ENCODE results near the gene ADAMTS13. TPM values are rescaled to one million over a fixed set of nuclear protein-coding genes. Genes with fewer than 3 reads are reported as not detected.

The ADAMTS13 gene
- total RNA-seq, 4 donors from 2014 or later, result 1.8 to 4.9 (median 3.8) TPM; not detected in 1

GRCh38 chr9:133464638-133465037 lies 42.5 kb downstream of the ADAMTS13 start:
- Histone ChIP-seq H3K27ac (no peak overlapping the region), H3K4me1 (no peaks in the 10 kb centered on the region), H3K4me3 (no peak overlapping the region), H3K36me3 (no peaks in the 10 kb centered on the region), H3K9me3 (no peaks in the 10 kb centered on the region), H3K27me3 (no peaks in the 10 kb centered on the region)
- no peak for DNase-seq
- TF ChIP-seq POLR2A (IDR thresholded peaks at IDR 0.05) (no peak), CTCF (IDR thresholded peaks at IDR 0.05) (no peak)
- intact Hi-C loops (cut with DNase I; ENCODE audit: low total_unique reads), result no loop called here

GRCh38 chr9:133465984-133466383 lies 43.8 kb downstream of the ADAMTS13 start:
- DNase-seq, result no peak
- Histone ChIP-seq H3K9me3 (no peaks in the 10 kb centered on the region), H3K36me3 (no peaks in the 10 kb centered on the region), H3K4me1 (no peaks in the 10 kb centered on the region), H3K27me3 (no peaks in the 10 kb centered on the region), H3K4me3 (no peak overlapping the region), H3K27ac (no peak overlapping the region)
- intact Hi-C loops (cut with DNase I; ENCODE audit: low total_unique reads), result no loop called here
- no peak for TF ChIP-seq POLR2A (IDR thresholded peaks at IDR 0.05)
- no peak for TF ChIP-seq CTCF (IDR thresholded peaks at IDR 0.05)

- Histone ChIP-seq H3K9me3 (no peaks in the 10 kb centered on the region), H3K27ac (no peak overlapping the region), H3K4me3 (no peak overlapping the region), H3K36me3 (no peaks in the 10 kb centered on the region), H3K4me1 (no peaks in the 10 kb centered on the region), H3K27me3 (no peaks in the 10 kb centered on the region)
- no peak for DNase-seq
- TF ChIP-seq POLR2A (IDR thresholded peaks at IDR 0.05) (no peak), CTCF (IDR thresholded peaks at IDR 0.05) (no peak)
- intact Hi-C loops (cut with DNase I; ENCODE audit: low total_unique reads), result no loop called here
These were observed 44.9 kb downstream of the ADAMTS13 start for GRCh38 chr9:133467101-133467500.

- Histone ChIP-seq H3K9me3 (no peaks in the 10 kb centered on the region), H3K27me3 (no peaks in the 10 kb centered on the region), H3K4me1 (no peaks in the 10 kb centered on the region), H3K4me3 (no peak overlapping the region), H3K27ac (no peak overlapping the region), H3K36me3 (no peaks in the 10 kb centered on the region)
- no peak for DNase-seq
- TF ChIP-seq CTCF (IDR thresholded peaks at IDR 0.05), result no peak
- no peak for TF ChIP-seq POLR2A (IDR thresholded peaks at IDR 0.05)
- intact Hi-C loops (cut with DNase I; ENCODE audit: low total_unique reads), result no loop called here
These were observed 46.2 kb downstream of the ADAMTS13 start for GRCh38 chr9:133468374-133468773.

- intact Hi-C loops (cut with DNase I; ENCODE audit: low total_unique reads), result no loop called here
- Histone ChIP-seq H3K27me3 (no peaks in the 10 kb centered on the region), H3K9me3 (no peaks in the 10 kb centered on the region)
These were observed 46.7 kb downstream of the ADAMTS13 start for GRCh38 chr9:133468777-133469421.

More at GRCh38 chr9:133468777-133469421, 46.7 kb downstream of the ADAMTS13 start:
- Histone ChIP-seq H3K4me3 (no peak overlapping the region), H3K27ac (no peak overlapping the region), H3K4me1 (no peaks in the 10 kb centered on the region), H3K36me3 (no peaks in the 10 kb centered on the region)
- TF ChIP-seq CTCF (IDR thresholded peaks at IDR 0.05) (no peak), POLR2A (IDR thresholded peaks at IDR 0.05) (no peak)
- no peak for DNase-seq
